SK-N-SH treated with all-trans-retinoic acid at 6 μM for 48 hours (cell line): ENCODE data around the gene SLC4A1AP.

Experiments used
- ATAC-seq: fragments of 200-7000 bp; cut with Tn5 transposase; 3 replicates; pipeline ENCODE4 v1.9.1; 2020; ENCODE audit warnings: mild to moderate bottlenecking, moderate library complexity
- ARNTL ChIP-seq: fragments of 450-650 bp; formaldehyde crosslinking; IDR thresholded peaks from 2 replicates; pipeline ENCODE4 v1.5.0; 2020; ENCODE audit warnings: low read depth, mild to moderate bottlenecking, moderate library complexity, borderline replicate concordance
- BACH2 ChIP-seq: fragments of 250-450 bp; sonication (Bioruptor Pico); IDR thresholded peaks from 2 replicates; pipeline ENCODE4 v1.9.0; 2021; ENCODE audit warnings: mild to moderate bottlenecking, borderline replicate concordance
- CSDC2 ChIP-seq: fragments of 250-450 bp; sonication (Bioruptor Pico); IDR thresholded peaks from 2 replicates; pipeline ENCODE4 v1.5.0; 2020; ENCODE audit warnings: mild to moderate bottlenecking, moderate library complexity
- CSRNP3 ChIP-seq: fragments of 250-450 bp; sonication (Bioruptor Pico); IDR thresholded peaks from 2 replicates; pipeline ENCODE4 v1.5.1; 2021; ENCODE audit warnings: mild to moderate bottlenecking, moderate library complexity
- ESRRG ChIP-seq: fragments of 250-450 bp; sonication (Bioruptor Pico); IDR thresholded peaks from 2 replicates; pipeline ENCODE4 v1.6.1; 2021; ENCODE audit warnings: mild to moderate bottlenecking
- ISL1 ChIP-seq: fragments of 250-450 bp; sonication (Bioruptor Pico); IDR thresholded peaks from 2 replicates; pipeline ENCODE4 v2.1.2; 2022; ENCODE audit warnings: mild to moderate bottlenecking, moderate library complexity
- OSR1 ChIP-seq: fragments of 250-450 bp; sonication (Bioruptor Pico); IDR thresholded peaks from 2 replicates; pipeline ENCODE4 v1.8.0; 2022; ENCODE audit warnings: moderate library complexity, mild to moderate bottlenecking, inconsistent platforms
- POU6F1 ChIP-seq: fragments of 250-450 bp; sonication (Bioruptor Pico); IDR thresholded peaks from 2 replicates; pipeline ENCODE4 v1.8.0; 2021; ENCODE audit warnings: low read depth, mild to moderate bottlenecking, moderate library complexity, borderline replicate concordance
- PPARA ChIP-seq: fragments of 250-450 bp; sonication (Bioruptor Pico); IDR thresholded peaks from 2 replicates; pipeline ENCODE4 v1.5.0; 2020; ENCODE audit warnings: mild to moderate bottlenecking, borderline replicate concordance
- RARB ChIP-seq: fragments of 250-450 bp; sonication (Bioruptor Pico); IDR thresholded peaks from 2 replicates; pipeline ENCODE4 v1.8.0; 2021; ENCODE audit warnings: mild to moderate bottlenecking, moderate library complexity
- SNAI2 ChIP-seq: fragments of 250-450 bp; sonication (Bioruptor Pico); IDR thresholded peaks from 2 replicates; pipeline ENCODE4 v1.5.0; 2020; ENCODE audit warnings: mild to moderate bottlenecking, moderate library complexity
- TCF4 ChIP-seq: fragments of 250-450 bp; sonication (Bioruptor Pico); IDR thresholded peaks from 2 replicates; pipeline ENCODE4 v1.8.0; 2021; ENCODE audit warnings: mild to moderate bottlenecking, moderate library complexity, borderline replicate concordance
- TOX ChIP-seq: fragments of 250-450 bp; sonication (Bioruptor Pico); IDR thresholded peaks from 2 replicates; pipeline ENCODE4 v1.8.0; 2021; ENCODE audit warnings: mild to moderate bottlenecking, moderate library complexity, borderline replicate concordance
- ZC3H10 ChIP-seq: fragments of 250-450 bp; sonication (Bioruptor Pico); IDR thresholded peaks from 2 replicates; pipeline ENCODE4 v1.5.1; 2021; ENCODE audit warnings: mild to moderate bottlenecking, moderate library complexity
- ZFP3 ChIP-seq: fragments of 250-450 bp; sonication (Bioruptor Pico); IDR thresholded peaks from 2 replicates; pipeline ENCODE4 v1.5.0; 2020; ENCODE audit warnings: mild to moderate bottlenecking, moderate library complexity
- ZFP30 ChIP-seq: fragments of 450-650 bp; formaldehyde crosslinking; IDR thresholded peaks from 2 replicates; pipeline ENCODE4 v1.5.0; 2022; ENCODE audit warnings: mild to moderate bottlenecking, moderate library complexity
- ZNF565 ChIP-seq: fragments of 450-650 bp; formaldehyde crosslinking; conservative IDR thresholded peaks from 2 replicates; pipeline ENCODE4 v1.5.0; 2020; ENCODE audit warnings: low read depth, mild to moderate bottlenecking, moderate library complexity
- ZNF70 ChIP-seq: fragments of 450-650 bp; formaldehyde crosslinking; IDR thresholded peaks from 2 replicates; pipeline ENCODE4 v1.5.0; 2020; ENCODE audit warnings: mild to moderate bottlenecking, moderate library complexity
- ZNF8 ChIP-seq: fragments of 450-650 bp; formaldehyde crosslinking; IDR thresholded peaks from 2 replicates; pipeline ENCODE4 v1.5.0; 2020; ENCODE audit warnings: mild to moderate bottlenecking, moderate library complexity
- TF ChIP-seq, protein P1 (sequence below): fragments of 250-450 bp; sonication (Bioruptor Pico); IDR thresholded peaks from 2 replicates; pipeline ENCODE4 v1.8.0; 2020; ENCODE audit warnings: mild to moderate bottlenecking, moderate library complexity, borderline replicate concordance
- TF ChIP-seq, protein P2 (sequence below): fragments of 250-450 bp; sonication (Bioruptor Pico); IDR thresholded peaks from 2 replicates; pipeline ENCODE4 v1.5.0; 2020; ENCODE audit warnings: mild to moderate bottlenecking, moderate library complexity
- TF ChIP-seq, protein P3 (sequence below): fragments of 250-450 bp; sonication (Bioruptor Pico); IDR thresholded peaks from 2 replicates; pipeline ENCODE4 v1.5.1; 2020; ENCODE audit warnings: low read depth, mild to moderate bottlenecking, moderate library complexity

The SLC4A1AP gene

GRCh38 chr2:27638037-27638637 lies 25.6 kb upstream of the SLC4A1AP start:
- ATAC-seq, result peak; percentile 31; the same call in 2 of the 3 replicates
- TF ChIP-seq CSDC2 (CRISPR knock-in tag), result no peak
- no peak for TF ChIP-seq ZC3H10 (CRISPR knock-in tag)
- no peak for TF ChIP-seq ZFP30 (CRISPR knock-in tag)
- TF ChIP-seq ESRRG, result no peak
- TF ChIP-seq, protein P1, sequence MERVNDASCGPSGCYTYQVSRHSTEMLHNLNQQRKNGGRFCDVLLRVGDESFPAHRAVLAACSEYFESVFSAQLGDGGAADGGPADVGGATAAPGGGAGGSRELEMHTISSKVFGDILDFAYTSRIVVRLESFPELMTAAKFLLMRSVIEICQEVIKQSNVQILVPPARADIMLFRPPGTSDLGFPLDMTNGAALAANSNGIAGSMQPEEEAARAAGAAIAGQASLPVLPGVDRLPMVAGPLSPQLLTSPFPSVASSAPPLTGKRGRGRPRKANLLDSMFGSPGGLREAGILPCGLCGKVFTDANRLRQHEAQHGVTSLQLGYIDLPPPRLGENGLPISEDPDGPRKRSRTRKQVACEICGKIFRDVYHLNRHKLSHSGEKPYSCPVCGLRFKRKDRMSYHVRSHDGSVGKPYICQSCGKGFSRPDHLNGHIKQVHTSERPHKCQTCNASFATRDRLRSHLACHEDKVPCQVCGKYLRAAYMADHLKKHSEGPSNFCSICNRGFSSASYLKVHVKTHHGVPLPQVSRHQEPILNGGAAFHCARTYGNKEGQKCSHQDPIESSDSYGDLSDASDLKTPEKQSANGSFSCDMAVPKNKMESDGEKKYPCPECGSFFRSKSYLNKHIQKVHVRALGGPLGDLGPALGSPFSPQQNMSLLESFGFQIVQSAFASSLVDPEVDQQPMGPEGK (CRISPR knock-in tag), result no peak
- TF ChIP-seq ARNTL (CRISPR knock-in tag), result no peak
- TF ChIP-seq TOX (CRISPR knock-in tag), result no peak
- TF ChIP-seq PPARA, result no peak
- no peak for TF ChIP-seq BACH2 (CRISPR knock-in tag)
- TF ChIP-seq ZNF70 (CRISPR knock-in tag), result no peak
- TF ChIP-seq, protein P2, sequence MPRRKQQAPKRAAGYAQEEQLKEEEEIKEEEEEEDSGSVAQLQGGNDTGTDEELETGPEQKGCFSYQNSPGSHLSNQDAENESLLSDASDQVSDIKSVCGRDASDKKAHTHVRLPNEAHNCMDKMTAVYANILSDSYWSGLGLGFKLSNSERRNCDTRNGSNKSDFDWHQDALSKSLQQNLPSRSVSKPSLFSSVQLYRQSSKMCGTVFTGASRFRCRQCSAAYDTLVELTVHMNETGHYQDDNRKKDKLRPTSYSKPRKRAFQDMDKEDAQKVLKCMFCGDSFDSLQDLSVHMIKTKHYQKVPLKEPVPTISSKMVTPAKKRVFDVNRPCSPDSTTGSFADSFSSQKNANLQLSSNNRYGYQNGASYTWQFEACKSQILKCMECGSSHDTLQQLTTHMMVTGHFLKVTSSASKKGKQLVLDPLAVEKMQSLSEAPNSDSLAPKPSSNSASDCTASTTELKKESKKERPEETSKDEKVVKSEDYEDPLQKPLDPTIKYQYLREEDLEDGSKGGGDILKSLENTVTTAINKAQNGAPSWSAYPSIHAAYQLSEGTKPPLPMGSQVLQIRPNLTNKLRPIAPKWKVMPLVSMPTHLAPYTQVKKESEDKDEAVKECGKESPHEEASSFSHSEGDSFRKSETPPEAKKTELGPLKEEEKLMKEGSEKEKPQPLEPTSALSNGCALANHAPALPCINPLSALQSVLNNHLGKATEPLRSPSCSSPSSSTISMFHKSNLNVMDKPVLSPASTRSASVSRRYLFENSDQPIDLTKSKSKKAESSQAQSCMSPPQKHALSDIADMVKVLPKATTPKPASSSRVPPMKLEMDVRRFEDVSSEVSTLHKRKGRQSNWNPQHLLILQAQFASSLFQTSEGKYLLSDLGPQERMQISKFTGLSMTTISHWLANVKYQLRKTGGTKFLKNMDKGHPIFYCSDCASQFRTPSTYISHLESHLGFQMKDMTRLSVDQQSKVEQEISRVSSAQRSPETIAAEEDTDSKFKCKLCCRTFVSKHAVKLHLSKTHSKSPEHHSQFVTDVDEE, result no peak
- TF ChIP-seq TCF4 (CRISPR knock-in tag), result no peak
- no peak for TF ChIP-seq CSRNP3
- no peak for TF ChIP-seq ZFP3

GRCh38 chr2:27638709-27639108 lies 25.0 kb upstream of the SLC4A1AP start:
- peak; percentile 48 for ATAC-seq
- TF ChIP-seq ESRRG, result no peak
- TF ChIP-seq ISL1 (CRISPR knock-in tag), result no peak
- TF ChIP-seq, protein P2, result no peak
- TF ChIP-seq, protein P1 (CRISPR knock-in tag), result no peak
- TF ChIP-seq RARB (CRISPR knock-in tag), result no peak
- no peak for TF ChIP-seq ZNF565 (CRISPR knock-in tag)
- TF ChIP-seq ZC3H10 (CRISPR knock-in tag), result no peak
- no peak for TF ChIP-seq SNAI2 (CRISPR knock-in tag)
- TF ChIP-seq CSRNP3, result no peak
- TF ChIP-seq TOX (CRISPR knock-in tag), result no peak
- no peak for TF ChIP-seq CSDC2 (CRISPR knock-in tag)
- TF ChIP-seq ARNTL (CRISPR knock-in tag), result no peak
- no peak for TF ChIP-seq BACH2 (CRISPR knock-in tag)
- TF ChIP-seq, protein P3, sequence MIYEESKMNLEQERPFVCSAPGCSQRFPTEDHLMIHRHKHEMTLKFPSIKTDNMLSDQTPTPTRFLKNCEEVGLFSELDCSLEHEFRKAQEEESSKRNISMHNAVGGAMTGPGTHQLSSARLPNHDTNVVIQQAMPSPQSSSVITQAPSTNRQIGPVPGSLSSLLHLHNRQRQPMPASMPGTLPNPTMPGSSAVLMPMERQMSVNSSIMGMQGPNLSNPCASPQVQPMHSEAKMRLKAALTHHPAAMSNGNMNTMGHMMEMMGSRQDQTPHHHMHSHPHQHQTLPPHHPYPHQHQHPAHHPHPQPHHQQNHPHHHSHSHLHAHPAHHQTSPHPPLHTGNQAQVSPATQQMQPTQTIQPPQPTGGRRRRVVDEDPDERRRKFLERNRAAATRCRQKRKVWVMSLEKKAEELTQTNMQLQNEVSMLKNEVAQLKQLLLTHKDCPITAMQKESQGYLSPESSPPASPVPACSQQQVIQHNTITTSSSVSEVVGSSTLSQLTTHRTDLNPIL, result no peak
- no peak for TF ChIP-seq ZFP30 (CRISPR knock-in tag)
- TF ChIP-seq ZNF8, result no peak
- TF ChIP-seq OSR1, result no peak
- TF ChIP-seq ZNF70 (CRISPR knock-in tag), result no peak
- no peak for TF ChIP-seq ZFP3
- no peak for TF ChIP-seq POU6F1 (CRISPR knock-in tag)
- TF ChIP-seq, all 23 proteins: peak for 0
